ENCODE measurements around the gene TDG.
"Not testable (repeated sequence)": the region's sequence is repeated elsewhere in the genome, so short reads cannot be mapped to it uniquely, and the experiment has no call there.

The TDG gene

GRCh38 chr12:104022786-104023185 is 57.1 kb downstream of the TDG start:
- no peak for DNase-seq (ENCODE audit: low read depth)

- DNase-seq (ENCODE audit: low read depth) = no peak
Measured at GRCh38 chr12:104023710-104024109, 58.0 kb downstream of the TDG start.

- no peak for DNase-seq (ENCODE audit: low read depth)
Measured at GRCh38 chr12:104024348-104024747, 58.7 kb downstream of the TDG start.

- DNase-seq (ENCODE audit: low read depth) = no peak
Measured at GRCh38 chr12:104025771-104026170, 60.1 kb downstream of the TDG start.

GRCh38 chr12:104026841-104027599 is 61.3 kb downstream of the TDG start:
- no peak for DNase-seq (ENCODE audit: low read depth)

- not testable (repeated sequence) for DNase-seq (ENCODE audit: low read depth)
Measured at GRCh38 chr12:104030596-104030995, 64.9 kb downstream of the TDG start.

- DNase-seq (ENCODE audit: low read depth) = not testable (repeated sequence)
Measured at GRCh38 chr12:104036143-104036542, 70.5 kb downstream of the TDG start.

Data from stromal cell of bone marrow (primary cell).